Cerebellar cortex (tissue), 1 donor: Measurements from ENCODE around the gene TTC39B.
"Not testable (repeated sequence)": the region's sequence is repeated elsewhere in the genome, so short reads cannot be mapped to it uniquely, and the experiment has no call there.

Experiments
- DNase-seq: peaks from one replicate; pipeline ENCODE4 v3.0.0-alpha.2; 2015; ENCODE audit warnings: low spot score

TTC39B gene

DNA sequence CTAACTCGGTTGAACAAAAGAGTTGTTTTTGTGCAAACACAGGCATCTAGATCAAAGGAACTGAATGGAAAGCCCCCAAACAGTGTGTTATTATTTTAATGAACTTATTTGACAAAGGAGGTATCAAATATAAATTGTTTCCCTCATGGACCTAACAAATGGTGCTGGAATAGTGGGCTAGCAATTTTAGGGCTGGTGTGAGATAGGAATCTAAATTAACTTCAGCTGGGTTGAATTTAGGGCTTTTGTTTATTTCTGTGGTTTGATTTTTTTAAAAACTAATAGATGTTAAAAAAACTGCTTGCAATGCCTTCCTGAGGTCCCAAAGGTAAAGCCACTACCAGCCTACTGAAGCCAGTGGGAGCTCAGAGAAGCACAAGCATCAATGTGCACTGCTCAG, 42.1 kb downstream of the TTC39B start:
- DNase-seq, result no peak

DNA sequence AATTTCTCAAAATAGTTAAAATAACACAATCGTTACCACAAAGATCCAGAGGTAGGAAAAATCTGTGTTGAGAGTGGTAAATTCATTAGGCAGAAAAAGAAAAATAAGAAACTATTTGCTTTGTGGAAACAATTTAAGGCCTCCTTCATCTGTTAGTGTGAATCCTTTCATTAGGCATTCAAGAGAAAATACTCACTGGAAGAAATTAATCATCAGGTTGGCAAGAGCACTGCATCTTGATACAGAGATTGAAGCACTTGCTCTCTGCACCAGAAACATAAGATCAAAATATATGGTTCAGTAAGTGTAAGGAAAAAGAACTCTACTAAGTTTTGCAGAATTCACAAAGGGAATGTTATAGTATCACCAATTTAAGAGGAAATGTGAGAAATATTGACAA, 44.4 kb downstream of the TTC39B start:
- no peak for DNase-seq

DNA sequence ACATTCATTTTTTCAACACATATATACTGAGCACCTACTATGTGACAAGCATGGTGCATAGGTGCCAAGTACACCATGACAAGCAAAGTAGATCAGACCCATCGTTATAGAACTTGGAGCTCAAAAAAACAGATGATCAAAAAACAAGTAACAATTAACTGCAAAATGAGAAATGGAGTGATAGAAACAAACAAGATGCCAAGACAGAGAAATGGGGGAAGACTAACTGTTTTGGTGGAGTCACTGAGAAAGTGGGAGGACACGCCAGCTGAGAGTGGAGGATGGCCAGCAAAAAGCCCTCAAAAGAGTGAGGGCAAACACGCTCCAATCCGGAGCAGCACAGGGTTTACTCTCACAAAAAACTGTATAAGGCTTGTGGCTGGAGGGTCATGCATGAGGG, 50.6 kb downstream of the TTC39B start:
- no peak for DNase-seq

DNA sequence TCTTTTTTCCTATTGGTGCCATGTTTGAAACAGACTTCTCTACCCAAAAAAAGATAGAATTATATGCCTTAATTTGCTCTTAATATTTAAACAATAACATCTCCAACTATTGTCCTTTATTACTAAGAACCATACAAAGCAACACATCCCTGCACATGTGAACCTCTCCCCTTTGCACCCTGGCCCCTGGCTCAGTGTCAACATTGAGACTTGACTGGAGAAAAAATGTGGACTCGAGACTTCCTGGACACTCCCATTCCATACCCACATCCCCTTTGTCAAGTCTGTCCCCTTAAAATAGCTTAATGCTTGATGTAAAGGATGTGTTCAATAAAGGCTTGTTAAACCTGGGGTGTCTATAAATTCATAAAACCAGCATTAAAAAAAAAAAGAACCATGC, 53.2 kb downstream of the TTC39B start:
- no peak for DNase-seq

- DNase-seq, result no peak
Observed at GRCh38 chr9:15253197-15253596, 53.8 kb downstream of the TTC39B start.

- peak; percentile 85 for DNase-seq
Observed at GRCh38 chr9:15249981-15250380, 57.0 kb downstream of the TTC39B start.

DNA sequence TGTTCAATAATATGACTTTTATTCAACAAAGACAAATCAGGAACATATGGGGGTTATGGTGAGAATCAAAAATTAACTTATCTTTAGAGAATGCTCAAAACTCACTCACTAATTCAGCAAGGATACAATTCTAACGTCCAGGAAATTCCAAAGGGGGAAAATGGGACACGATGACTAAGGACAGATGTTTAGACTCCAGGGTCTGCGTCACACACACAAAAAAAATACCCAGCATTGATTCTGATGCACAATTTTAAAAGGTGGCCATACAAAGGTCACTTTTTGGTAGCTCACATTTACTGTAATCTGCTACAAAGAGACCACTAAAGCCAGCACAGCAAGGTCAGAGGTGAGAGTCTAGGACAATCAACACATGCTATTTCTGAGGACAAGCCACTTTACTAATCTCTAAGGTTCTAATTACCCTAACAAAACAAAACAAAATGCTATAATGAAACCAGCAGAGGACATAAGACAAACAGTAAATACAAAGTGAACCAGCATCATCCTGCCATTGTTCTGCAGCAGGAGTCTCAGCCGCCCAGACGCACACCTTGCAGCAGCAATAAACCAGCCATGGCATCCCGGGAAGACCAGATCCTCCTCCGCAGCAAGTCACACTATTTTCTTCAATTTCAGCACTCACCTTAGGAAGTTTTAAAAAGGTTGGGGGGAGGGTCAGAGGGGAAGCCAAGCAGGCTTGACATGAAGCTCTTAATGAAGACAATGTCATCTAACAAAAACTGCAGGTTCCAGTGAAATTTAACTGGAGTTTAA, 57.8 kb downstream of the TTC39B start:
- peak; percentile 62 for DNase-seq

DNA sequence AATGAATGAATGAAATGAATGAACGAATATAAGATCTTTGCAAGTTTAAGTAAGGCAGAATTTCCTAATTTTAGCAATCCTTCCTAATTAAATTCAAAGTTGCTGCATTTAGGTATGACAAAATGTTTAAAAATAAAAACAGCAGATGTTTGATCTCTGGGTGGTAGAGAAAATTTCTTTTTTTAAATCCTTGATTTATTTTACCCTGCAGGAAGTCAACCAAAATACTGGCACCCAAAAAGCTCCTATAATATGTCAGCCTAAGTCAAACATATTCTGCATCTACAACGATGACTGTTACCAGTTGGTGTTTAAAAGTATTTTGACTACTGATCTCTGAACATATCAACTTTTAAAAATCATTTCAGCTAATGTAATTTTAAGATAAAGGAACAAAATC, 58.4 kb downstream of the TTC39B start:
- peak; percentile 75 for DNase-seq

- DNase-seq, result peak; percentile 60
Observed at GRCh38 chr9:15248081-15248480, 58.9 kb downstream of the TTC39B start.

- no peak for DNase-seq
Observed at GRCh38 chr9:15246708-15247107, 60.3 kb downstream of the TTC39B start.

- no peak for DNase-seq
Observed at GRCh38 chr9:15246243-15246642, 60.8 kb downstream of the TTC39B start.

DNA sequence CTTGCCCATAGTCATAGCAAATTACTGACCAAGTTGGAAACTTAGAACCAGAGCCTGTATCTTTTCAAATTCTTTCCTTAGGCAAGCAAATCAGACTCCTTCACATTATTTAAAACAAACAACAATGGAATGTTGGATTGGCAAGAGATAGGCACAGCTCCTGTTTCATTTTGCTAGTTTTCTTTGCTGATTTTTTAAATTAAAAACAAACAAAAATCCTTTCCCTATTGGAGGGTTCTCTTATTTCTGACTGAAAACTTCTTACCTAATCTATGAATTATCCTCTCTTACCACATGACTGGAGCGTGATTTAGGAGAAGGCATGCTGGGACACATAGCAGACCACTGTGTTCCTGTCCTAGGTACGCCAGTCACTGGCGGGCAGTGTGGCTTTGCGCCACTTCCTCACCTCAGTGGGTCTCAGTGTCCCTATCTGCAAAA, 63.0 kb downstream of the TTC39B start:
- no peak for DNase-seq

GRCh38 chr9:15243081-15243480, 63.9 kb downstream of the TTC39B start:
- no peak for DNase-seq

DNA sequence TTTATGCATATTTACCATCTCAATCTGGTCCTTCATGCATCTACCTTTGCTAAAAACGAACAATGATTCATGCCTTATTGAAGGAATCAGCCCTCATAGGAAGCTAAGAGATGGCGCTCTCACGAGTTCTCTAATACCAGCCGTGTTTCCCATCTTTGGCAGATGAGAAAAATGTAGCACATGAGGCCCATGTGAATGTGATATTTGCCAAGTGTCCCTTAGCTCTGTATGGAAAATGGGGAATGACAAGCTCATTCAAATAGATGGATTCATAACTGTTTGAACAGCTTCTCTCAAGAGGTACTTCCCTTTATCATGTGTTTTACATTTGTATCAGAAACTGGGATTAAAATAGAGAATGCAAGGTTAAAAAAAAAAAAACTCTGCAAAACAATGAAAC, 66.1 kb downstream of the TTC39B start:
- DNase-seq, result peak; percentile 37

DNA sequence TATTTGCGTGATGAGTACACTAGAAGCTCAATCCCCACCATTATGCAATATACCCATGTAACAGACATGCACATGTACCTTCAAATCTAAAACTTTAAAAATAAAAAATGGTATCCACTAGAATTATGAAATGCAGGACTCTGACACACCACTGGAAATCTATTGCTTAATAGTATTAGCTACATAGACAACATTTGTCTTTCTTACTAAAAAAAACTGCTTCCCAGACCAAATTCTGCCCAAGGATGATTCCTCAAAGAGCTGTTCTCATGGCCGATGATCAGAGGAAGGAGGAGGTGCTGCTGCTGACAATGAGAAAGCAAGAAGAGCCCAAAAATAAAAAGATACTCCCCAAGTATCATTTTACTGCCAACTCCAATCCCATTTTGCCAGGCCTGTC, 67.2 kb downstream of the TTC39B start:
- no peak for DNase-seq

- no peak for DNase-seq
Observed at GRCh38 chr9:15238646-15239045, 68.4 kb downstream of the TTC39B start.

DNA sequence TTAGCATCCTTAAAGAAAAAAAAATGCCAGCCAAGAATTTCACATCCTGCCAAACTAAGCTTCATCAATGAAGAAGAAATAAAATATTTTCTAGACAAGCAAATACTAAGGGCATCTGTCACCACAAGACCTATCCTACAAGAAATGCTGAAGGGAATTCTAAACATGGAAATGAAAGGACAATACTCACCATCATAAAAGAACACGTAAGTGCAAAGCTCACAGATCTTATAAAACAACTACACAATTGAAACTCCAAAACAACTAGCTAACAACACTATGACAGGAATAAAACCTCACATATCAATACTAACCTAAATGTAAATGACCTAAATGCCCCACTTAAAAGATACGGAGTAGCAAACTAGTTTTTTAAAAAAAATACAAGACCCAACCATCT, 71.4 kb downstream of the TTC39B start:
- no peak for DNase-seq

- not testable (repeated sequence) for DNase-seq
Observed at GRCh38 chr9:15233941-15234490, 73.0 kb downstream of the TTC39B start.

DNA sequence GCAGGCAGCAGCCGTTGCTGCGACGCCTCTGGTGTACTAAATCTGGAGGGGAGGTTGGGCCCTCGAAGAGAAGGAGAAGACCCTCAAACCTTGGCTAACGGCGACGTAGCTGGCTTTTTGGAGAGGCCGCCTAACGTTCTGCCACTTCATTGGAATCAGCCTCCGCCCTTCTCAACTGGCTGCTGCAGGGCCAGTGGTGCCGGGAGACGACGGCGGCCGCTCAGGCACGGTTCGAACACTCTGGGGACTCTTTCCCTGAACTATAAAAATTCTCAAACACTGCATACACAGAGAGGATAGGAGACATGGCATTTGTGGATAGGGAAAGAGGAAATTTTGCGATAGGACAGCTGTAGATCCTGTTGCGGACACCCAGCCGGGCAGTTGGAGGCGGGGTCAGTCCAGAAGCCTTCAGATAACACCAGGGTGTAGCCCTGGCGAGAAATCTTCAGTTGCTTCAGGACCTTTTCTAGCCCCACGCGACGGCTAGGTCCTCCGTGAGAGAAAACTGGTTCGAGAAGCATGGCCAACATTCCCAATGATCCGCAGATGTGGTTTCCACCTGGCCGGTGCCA, 74.2 kb downstream of the TTC39B start:
- DNase-seq, result not testable (repeated sequence)

DNA sequence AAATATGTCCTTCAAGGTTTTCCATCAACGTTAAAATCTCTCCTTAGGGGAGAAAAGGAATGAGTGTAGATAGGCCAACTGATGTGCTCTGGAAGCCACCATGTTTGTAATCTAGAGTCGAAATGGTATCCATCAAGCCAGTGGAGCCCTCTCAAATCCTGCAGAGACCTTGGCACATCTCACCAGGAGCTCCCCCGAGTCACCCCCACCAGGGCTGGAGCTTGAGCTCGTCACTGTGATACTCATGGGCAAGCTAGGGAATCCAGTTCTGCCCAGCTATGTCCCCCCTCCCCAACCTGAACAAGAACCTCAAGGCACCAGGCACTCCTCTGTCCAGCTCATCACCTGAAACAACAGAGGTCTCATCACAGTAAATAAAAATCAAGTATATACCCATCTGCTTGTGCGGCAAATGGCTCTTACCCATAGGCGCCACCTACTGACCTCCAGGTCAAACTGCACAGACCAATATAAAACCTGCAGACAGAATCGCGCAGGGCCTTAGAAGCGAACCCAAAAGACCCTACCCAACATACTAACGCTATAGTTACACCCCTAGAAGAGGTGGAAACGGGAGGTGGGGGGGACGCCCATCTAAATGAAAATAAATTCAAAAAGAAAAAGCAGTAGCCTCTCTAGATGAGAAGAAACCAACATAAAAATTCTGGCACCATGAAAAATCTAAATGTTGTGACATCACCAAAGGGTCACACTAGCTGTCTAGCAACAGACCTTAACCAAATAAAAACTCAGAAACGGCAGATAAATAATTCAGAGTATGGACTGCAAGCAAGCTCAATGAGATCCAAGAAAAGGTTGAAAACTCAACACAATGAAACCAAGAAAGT, 75.0 kb downstream of the TTC39B start:
- DNase-seq, result no peak

- no peak for DNase-seq
Observed at GRCh38 chr9:15229409-15229808, 77.6 kb downstream of the TTC39B start.

DNA sequence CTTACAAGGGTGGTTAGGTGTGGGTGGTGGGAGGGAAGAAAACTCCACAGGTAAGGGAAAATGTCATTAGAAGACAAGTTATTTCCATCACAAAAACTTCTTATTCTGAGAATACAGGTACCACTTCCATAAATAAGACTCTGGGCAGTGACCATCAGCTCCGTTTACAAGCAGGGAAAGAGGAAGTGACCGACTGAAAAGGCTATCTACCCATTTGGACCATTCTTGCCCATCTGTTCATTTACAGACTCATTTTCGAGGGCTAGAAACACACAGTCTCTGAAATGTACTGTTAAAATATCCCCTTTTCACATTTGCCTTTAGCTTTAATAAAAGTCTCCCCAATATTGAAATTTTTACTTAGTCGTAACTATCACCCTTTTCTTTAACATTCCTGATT, 79.5 kb downstream of the TTC39B start:
- DNase-seq, result peak; percentile 62
